Brain microvascular endothelial cell (primary cell): Measurements from ENCODE around the gene MYH10.
A peak's percentile ranks its signal among the peaks of the same experiment; 100 is the strongest.

Source experiments
- DNase-seq: peaks from one replicate; pipeline ENCODE4 v3.0.0-alpha.2; 2020
- H3K27ac ChIP-seq: fragments of 250-450 bp; sonication (Bioruptor Pico); 2 replicates; pipeline ENCODE4 v1.5.1; 2020; ENCODE audit warnings: mild to moderate bottlenecking, moderate library complexity
- H3K27me3 ChIP-seq: fragments of 250-450 bp; sonication (Bioruptor Pico); replicated peaks from 2 replicates; pipeline ENCODE4 v1.5.1; 2020; ENCODE audit warnings: mild to moderate bottlenecking
- H3K36me3 ChIP-seq: fragments of 250-450 bp; sonication (Bioruptor Pico); replicated peaks from 2 replicates; pipeline ENCODE4 v1.5.1; 2020; ENCODE audit warnings: mild to moderate bottlenecking
- H3K4me3 ChIP-seq: 2 replicates; pipeline ENCODE4 v1.5.1; 2011; ENCODE audit warnings: low read depth, mild to moderate bottlenecking, control low read depth, low read length, moderate library complexity
- in situ Hi-C: cut with HindIII; loops from 2 replicates; pipeline ENCODE4 v1.10.0; 2017; ENCODE audit warnings: low sequenced_read_pairs, low pct_ligation_motif_present
- TF ChIP-seq, protein P1 (sequence below): IDR thresholded peaks from 2 replicates; pipeline ENCODE4 v1.5.1; 2011; ENCODE audit warnings: low read depth, mild to moderate bottlenecking, moderate library complexity, low read length, control low read depth, inconsistent platforms; ENCODE audit errors: missing control alignments

The MYH10 gene

DNA sequence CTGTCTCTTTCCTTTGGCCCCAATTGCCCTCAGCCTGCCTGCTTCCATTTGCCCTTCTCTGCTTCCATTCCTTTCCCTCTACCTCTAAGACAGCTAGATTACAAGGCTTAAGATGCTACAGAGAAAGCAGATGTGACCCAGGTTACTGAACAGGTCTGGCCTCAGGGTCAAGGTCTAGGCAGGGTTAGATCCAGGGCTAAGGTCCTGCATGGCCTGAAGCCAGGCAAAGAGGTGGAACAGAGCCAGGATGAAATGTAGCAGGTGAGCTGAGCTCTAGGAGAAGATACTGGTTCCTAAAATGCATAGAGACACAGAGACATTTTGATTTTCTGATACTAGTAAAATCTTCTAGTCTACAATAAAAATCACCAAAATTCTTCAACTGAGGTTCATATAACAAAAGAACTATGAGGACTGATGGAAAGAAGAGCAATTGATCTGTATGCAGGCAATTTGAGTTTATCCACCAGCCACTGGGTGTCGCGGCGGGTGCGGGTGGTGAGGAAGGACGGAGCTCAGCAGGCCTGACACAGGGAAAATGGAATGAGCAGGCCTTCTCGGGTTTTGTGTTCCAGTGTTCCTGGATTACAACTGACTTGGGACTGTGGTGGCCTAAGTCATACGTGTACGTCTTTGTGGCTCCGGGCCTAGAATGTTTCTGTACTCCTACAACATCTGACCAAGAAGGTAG is 95.9 kb downstream of the MYH10 start:
- H3K36me3 ChIP-seq: peaks cover 31% of the 10 kb centered on the region
- no peaks in the 10 kb centered on the region for H3K27me3 ChIP-seq
- in situ Hi-C loops: no loop called here
- no peak for DNase-seq
- H3K4me3 ChIP-seq: no peak overlapping the region
- no peak overlapping the region for H3K27ac ChIP-seq
- TF ChIP-seq, protein P1, sequence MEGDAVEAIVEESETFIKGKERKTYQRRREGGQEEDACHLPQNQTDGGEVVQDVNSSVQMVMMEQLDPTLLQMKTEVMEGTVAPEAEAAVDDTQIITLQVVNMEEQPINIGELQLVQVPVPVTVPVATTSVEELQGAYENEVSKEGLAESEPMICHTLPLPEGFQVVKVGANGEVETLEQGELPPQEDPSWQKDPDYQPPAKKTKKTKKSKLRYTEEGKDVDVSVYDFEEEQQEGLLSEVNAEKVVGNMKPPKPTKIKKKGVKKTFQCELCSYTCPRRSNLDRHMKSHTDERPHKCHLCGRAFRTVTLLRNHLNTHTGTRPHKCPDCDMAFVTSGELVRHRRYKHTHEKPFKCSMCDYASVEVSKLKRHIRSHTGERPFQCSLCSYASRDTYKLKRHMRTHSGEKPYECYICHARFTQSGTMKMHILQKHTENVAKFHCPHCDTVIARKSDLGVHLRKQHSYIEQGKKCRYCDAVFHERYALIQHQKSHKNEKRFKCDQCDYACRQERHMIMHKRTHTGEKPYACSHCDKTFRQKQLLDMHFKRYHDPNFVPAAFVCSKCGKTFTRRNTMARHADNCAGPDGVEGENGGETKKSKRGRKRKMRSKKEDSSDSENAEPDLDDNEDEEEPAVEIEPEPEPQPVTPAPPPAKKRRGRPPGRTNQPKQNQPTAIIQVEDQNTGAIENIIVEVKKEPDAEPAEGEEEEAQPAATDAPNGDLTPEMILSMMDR: no peak

DNA sequence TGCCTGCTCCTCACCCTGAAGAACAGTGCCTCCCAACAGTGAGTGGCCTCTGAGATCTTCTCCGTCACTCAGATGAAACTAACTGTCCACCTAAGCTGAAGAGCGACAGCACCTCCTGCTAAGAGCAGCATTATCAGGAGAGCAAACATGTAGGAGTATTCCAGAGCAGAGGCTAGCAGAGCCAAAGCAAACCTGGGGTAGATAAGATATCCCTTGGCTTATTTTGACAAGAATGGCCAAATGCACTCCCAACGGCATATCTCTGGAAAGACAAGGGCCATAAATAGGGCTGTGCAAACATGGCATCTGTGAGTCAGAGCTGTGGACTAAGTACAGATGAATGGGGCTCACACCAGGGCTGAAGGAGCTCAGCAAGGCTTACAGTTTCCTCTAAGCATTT is 98.5 kb downstream of the MYH10 start:
- no peak overlapping the region for H3K27ac ChIP-seq
- TF ChIP-seq, protein P1: no peak
- peaks cover 33% of the 10 kb centered on the region for H3K36me3 ChIP-seq
- no peaks in the 10 kb centered on the region for H3K27me3 ChIP-seq
- in situ Hi-C loops: no loop called here
- peak; percentile 62 for DNase-seq
- no peak overlapping the region for H3K4me3 ChIP-seq

DNA sequence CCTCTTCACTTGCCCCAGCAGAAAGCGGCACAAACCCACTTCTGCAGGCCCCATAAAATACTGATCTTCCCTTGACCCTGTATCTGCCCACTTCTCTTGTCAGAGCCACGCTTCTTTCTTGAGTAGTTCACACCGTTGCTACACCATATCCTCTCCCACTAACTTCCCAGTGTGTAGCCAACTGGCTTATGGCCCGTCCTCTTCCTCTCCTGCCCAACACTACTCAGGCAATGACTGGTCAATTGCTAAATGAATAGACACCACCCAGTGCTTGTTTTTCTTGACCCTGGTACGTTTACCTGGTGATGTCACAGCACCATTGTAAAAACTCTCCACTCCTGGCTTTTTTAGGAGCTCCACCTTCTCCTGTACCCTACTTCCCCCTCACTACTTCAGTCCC is 107.9 kb downstream of the MYH10 start:
- no peaks in the 10 kb centered on the region for H3K27me3 ChIP-seq
- H3K27ac ChIP-seq: no peak overlapping the region
- no peak overlapping the region for H3K4me3 ChIP-seq
- TF ChIP-seq, protein P1: no peak
- no peak for DNase-seq
- in situ Hi-C loops: no loop called here
- H3K36me3 ChIP-seq: peaks cover 25% of the 10 kb centered on the region

DNA sequence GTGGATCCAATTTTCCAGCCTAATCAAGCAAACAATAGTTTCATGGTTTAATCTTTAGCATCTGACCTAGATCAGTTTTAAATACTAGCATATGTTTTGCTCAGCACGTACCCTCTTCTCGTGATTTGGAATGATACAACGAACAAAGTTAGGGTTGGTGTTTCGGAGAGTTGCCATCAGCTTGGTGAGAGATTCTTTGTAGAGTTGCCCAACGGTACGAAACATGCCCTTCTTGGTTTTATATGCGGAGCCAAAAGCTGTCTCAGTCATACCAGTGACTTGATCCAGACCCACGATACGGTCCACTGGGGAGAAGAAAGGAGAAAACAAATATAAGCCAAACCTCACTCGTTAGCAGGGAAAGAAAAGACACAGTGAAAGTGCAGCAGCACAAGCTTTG is 109.5 kb downstream of the MYH10 start:
- H3K36me3 ChIP-seq: peaks cover 31% of the 10 kb centered on the region
- no peaks in the 10 kb centered on the region for H3K27me3 ChIP-seq
- in situ Hi-C loops: no loop called here
- TF ChIP-seq, protein P1: no peak
- no peak overlapping the region for H3K27ac ChIP-seq
- H3K4me3 ChIP-seq: no peak overlapping the region
- no peak for DNase-seq

GRCh38 chr17:8518850-8519249 is 111.7 kb downstream of the MYH10 start:
- H3K4me3 ChIP-seq: no peak overlapping the region
- H3K36me3 ChIP-seq: peaks cover 48% of the 10 kb centered on the region
- DNase-seq: no peak
- no peak overlapping the region for H3K27ac ChIP-seq
- in situ Hi-C loops: no loop called here
- TF ChIP-seq, protein P1: no peak
- H3K27me3 ChIP-seq: no peaks in the 10 kb centered on the region

DNA sequence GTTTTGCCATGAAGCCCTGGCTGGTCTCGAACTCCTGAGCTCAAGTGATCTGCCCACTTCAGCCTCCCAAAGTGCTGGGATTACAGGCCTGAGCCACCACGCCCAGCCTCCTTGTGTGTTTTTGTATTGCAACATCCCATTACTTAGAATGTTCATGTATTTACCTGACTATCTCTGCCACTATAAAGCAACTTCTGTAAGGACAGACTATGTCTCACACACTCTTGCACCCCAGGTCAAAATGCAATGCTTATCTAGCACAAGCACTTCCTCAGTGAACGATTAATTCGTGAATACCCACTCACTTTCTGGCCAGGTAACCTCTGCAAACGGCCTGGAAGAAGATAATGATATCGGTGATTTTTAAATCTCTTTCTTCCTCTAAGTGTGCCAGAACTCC is 112.2 kb downstream of the MYH10 start:
- in situ Hi-C loops: no loop called here
- DNase-seq: no peak
- Histone ChIP-seq H3K36me3 (peaks cover 53% of the 10 kb centered on the region), H3K27me3 (no peaks in the 10 kb centered on the region), H3K4me3 (no peak overlapping the region), H3K27ac (no peak overlapping the region)
- TF ChIP-seq, protein P1: no peak
